Measurements from ENCODE around the gene SLC30A4.
"Not testable (repeated sequence)": the region's sequence is repeated elsewhere in the genome, so short reads cannot be mapped to it uniquely, and the experiment has no call there.

Gene SLC30A4, protein sequence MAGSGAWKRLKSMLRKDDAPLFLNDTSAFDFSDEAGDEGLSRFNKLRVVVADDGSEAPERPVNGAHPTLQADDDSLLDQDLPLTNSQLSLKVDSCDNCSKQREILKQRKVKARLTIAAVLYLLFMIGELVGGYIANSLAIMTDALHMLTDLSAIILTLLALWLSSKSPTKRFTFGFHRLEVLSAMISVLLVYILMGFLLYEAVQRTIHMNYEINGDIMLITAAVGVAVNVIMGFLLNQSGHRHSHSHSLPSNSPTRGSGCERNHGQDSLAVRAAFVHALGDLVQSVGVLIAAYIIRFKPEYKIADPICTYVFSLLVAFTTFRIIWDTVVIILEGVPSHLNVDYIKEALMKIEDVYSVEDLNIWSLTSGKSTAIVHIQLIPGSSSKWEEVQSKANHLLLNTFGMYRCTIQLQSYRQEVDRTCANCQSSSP

DNA sequence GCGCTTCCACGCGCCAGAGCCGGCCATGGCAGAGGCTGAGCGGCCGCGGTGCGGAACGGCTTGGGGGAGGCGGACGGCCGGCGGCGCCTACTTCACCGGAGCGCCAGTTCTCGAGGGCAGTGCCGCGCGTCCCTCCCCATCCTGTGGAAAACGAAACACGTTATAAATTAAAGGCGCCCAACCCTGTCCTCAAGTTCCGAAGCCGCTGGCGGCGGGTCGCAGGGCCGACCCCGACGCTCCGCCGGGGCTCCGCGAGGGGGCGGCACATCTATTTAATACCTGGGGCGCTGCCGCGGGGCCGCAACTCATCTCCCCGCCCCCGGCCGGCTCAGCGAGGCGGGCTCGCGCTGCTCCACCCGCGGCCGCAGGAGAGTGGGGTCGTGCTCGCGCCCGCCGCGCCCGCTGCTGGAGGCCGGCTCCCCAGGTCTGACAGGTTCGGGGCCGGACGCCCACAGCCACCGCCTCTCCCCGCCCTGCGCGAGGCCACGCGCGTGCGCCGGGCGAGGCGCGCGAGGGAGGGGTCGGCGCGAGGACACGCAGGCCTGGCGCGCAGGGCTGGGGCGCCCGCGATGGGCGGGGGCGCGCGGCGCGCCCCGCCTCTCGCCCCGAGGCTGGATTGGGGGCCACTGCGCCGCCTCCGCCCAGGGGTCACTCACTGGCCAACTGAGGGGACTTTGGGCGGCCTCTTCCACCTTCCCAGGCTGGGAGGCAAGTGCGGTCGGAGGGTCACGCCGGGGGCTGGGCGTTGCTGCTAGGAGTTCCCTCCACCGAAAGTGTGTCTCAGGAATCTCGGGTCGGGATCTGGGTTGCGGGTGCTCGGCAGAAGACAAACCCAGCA lies at the start of gene SLC30A4:
SLC30A4 (minus strand) TSS at position 428 of the 838 bp plus-strand sequence; CDS start at position 27, 401 bp downstream.
- DNase-seq, result peak; percentile 82

DNA sequence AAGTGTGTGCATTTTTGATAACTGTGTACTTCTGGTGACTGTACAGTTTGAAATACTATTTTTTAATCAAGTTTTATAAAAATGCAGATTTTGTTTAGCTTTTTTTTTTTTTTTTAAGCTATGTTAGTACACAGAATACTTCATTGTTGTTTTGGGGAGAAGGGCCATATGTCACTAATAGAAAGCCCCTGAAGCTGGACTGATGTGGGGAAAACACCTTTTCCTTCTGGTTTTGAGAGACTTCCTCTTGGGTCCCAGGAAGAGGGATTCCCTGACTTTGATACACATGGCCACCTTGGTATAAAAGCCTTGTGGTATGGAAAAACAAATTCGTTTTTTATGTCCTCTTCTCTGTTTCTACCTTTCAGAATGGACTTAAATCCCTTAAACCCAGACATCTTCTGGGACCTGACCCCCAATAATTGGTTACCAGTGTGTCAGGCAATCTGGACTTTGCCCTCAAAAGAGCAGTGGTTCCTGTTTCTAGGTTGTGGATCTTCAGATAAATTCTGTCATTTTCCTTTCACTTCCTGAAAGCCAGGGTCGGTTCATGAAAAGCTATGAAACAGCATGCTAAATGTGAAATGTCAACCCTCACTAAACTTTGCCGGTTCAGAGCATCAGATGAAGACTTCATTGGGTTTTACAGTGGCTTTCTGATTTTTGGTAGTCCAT lies 33.5 kb upstream of the SLC30A4 start:
- DNase-seq, result no peak

DNA sequence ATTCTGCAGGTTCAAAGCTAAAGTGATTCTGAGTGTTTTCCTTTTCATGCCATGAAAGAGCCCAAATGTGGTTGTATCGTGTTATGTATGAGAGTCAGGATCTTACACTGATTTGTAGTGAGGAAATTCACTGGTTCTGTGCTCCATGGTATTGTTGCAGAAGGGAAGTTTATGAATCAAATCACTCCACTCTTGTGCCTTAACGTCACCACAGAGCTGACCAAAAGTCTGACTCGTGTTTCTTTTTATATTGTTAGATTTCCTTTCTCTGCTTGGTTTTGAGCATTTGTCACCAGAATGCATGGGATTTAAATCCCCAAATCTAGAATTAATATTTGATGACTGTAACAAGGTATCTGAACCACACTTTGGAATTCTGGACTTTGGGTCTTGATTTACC lies 29.1 kb upstream of the SLC30A4 start:
- DNase-seq, result no peak

DNA sequence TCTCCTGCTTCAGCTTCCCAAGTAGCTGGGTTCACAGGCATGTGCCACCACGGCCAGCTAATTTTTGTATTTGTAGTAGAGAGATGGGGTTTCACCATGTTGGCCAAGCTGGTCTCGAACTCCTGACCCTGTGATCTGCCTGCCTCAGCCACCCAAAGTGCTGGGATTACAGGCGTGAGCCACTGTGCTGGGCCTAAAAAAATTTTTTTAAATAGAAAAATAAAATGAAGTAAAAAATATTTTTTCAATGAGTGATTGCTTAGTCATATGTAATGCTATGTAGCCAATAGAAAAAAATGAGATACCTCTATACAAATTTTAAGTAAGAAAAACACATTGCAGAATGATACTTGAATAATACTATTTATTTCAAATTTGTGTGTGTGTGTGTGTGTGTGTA lies 27.9 kb upstream of the SLC30A4 start:
- DNase-seq, result no peak

DNA sequence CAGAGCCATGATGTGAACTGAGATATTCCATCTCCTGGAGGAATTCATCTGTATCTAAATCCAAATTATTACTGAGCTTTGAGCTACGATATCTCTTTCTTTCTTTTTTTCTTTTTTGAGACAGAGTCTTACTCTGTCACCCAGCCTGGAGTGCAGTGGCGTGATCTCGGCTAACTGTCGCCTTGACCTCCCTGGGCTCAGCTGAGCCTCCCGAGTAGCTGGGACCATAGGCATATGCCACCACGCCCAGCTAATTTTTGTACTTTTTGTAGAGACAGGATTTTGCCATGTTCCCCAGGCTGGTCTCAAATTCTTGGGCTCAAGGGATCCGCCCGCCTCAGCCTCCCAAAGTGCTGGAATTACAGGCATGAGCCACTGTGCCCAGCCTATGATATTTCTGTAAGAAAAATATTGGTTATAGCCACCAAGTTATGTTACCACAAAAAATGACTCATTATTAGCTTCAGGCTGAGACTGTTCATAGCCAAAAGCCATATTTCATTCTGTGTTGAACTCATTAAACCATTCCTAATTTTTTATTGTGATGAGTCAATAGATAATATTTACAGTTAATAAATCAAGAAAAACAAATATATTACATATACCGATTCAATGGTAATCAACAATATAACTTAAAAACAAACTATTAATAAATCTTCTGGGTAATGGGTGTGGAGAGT lies 27.1 kb upstream of the SLC30A4 start:
- DNase-seq, result no peak

DNA sequence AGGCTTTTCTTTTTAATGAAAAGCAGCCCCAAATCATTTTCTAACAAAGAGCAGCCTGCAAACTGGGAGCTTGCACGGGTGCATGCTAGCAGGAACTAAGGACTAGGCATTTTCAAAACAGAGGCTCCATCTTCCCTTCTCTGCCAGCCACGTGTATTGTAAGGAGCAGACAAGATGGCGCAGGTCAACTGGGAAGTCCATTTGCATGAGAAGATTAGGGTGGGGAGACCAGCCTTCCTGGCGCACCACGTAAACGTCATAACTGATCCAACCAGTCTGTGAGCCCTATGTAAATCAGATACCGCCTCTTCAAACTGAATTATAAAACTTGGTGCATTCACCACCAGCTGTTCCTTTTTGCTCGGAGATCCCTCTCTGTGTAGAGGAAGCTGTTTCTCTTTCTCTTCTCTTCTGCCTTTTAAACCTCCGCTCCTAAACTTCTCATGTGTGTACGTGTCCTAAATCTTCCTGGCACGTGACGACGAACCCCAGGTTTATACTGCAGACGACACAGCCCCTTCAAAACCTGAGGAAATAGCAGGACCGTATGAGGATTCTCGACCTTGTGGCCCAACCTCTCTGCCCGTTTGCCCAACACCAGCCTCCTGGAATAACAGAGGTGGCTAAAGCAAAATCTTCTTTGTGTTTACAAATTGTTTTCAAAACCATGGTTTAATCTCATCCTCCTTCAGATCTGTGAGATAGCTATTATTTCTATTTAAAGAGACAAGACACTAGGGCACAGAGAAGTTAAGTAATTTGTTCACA lies 26.4 kb upstream of the SLC30A4 start:
- no peak for DNase-seq

DNA sequence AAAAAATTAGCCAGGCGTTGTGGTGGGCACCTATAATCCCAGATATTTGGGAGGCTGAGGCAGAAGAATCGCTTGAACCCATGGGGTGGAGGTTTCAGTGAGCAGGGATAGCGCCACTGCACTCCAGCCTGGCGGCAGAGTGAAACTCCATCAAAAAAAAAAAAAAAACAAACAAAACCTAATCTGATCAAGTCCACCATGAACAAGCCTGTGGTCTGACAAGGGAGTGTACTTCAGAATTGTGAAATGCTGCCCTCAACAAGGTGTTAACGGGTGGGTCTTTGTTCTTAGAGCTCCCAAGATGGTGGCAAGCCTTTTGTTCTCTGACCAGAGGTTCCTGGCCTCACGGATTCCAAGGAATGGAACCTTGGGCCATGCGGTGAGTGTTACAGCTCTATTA lies 24.2 kb upstream of the SLC30A4 start:
- no peak for DNase-seq

DNA sequence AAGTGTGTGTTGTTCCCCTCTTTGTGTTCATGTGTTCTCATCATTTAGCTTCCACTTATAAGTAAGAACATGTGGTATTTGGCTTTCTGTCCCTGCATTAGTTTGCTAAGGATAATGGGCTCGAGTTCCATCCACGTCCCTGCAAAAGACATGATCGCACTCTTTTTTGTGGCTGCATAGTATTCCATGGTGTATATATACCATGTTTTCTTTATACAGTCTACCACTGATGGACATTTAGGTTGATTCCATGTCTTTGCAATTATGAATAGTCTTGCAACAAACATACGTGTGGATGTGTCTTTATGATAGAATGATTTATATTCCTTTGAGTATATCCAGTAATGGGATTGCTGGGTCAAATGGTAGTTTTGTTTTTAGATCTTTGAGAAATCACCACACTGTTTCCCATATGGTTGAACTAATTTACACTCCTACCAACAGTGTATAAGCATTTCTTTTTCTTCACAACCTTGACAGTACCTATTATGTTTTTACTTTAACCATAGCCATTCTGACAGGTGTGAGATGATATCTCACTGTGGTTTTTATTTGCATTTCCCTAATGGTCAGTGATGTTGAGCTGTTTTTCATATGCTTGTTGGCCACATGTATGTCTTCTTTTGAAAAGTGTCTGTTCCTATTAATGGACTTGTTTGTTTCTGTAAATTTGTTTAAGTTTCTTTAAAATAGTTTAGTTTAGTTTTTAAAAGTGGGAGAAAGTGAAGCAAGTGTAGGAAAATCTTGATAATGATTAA lies 21.9 kb upstream of the SLC30A4 start:
- DNase-seq, result no peak

DNA sequence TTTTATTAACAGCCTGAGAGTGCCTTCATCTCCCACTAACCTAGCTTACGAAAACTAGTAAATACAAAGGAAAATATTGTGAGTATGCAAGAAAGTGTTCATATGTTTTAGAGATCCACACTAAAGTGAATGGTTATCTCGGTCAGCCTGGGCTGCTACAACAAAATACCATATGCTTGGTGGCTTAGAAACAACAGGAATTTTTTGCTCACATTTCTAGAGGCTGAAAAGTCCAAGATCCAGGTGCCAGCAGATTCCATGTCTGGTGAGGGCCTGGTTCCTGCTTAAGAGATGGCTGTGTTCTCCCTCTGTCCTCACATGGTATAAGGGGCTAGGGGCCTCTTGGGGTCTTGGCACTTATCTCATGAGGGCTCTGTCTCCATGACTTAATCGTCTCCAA lies 20.5 kb upstream of the SLC30A4 start:
- DNase-seq, result no peak

DNA sequence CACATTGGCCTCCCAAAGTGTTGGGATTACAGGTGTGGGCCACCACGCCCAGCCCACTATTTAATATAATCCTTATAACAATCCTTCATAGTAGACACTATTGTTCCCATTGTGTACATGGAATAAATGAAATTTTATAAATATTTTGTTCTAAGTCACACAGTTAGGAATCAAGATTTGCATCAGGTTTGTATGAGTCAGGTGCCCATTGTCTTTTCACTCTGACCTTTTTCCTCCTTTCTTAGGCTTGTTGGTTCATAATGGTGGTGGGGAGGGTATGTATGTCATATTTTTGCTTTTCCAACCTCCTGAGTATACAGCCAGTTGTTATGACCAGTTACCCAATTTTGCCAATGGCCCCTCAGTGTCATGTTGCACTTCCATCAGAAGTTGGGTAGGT lies 18.0 kb upstream of the SLC30A4 start:
- DNase-seq, result no peak

DNA sequence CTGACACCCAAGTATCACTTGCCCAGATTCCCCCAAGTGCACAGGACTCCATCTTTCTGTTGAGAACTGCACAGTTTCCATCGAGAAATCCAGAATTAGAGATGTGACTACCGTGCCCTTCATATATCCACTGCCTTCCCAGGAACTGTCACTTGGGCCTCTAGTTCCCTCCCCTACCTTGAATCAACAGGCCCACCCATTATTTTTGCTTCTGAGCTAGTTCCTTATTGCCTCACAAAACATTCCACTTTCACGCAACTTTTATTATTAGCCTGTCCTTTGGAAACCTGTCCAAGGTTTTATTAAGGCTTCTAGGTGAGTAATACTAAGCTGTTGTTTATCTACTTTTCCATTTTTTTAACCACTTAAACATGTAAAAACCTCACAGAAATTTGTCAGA lies 17.1 kb upstream of the SLC30A4 start:
- no peak for DNase-seq

DNA sequence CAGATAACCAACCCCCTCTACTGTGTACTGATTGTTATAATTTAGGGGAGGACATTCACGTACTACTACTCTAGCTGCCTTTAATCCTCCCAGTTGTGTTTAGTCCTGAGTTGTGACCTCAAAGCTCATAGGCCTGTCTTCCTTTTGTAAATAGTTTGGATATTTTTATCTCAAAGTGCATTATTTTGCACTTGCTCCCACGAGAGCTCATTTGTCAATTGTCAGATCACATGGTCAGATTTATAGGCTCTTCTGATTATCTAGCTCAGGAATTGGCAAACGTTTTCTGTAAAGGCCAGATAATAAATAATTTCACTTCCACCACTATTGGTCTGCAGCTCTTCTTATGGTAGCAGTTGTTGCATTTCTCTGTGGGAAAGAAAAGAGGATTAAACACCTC lies 14.4 kb upstream of the SLC30A4 start:
- DNase-seq, result no peak

DNA sequence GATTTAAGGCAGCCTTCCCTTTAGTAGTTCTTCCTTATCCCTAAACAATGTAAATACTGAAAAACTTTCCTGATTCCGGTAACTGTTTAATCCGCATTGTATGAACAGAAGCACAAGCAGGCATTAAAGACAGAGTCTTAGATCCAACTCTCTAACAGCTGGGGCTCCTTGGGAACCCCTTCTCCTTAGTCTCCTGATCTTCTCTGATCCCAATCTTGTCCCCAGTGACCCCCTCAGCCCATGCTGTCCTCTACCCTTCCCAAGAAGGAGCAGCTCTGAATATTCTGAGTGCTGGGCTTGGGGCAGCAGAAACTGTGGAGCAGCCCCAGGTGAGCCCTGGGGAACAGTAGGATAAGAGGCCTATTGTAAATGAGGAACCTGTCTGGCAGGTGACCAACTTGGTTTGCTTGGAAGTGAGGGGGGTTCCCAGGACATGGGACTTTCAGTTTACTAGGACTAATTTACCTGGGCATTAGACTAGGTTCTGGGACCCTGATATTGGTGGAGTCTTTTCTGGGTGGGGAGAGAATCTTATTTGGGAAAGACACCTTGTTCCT lies 13.0 kb upstream of the SLC30A4 start:
- no peak for DNase-seq

DNA sequence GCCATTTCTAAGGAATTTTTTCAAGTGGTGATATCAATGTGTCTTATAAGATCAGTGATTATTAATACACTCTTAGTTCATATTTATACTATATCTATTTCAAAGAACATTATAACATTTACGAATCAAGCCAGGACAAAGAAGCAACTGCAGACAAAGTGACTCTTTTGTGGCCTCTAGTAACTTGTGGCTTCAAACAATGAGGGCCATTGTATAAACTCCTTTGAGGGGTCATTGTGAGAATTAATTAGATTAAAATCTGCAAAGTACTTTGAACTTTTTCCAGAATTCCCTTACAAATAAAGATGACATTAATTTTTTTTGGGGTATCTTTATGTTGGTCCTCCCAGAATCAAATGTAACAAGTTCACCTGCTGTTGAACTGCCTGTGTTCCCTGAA lies 12.3 kb upstream of the SLC30A4 start:
- DNase-seq, result peak; percentile 60

DNA sequence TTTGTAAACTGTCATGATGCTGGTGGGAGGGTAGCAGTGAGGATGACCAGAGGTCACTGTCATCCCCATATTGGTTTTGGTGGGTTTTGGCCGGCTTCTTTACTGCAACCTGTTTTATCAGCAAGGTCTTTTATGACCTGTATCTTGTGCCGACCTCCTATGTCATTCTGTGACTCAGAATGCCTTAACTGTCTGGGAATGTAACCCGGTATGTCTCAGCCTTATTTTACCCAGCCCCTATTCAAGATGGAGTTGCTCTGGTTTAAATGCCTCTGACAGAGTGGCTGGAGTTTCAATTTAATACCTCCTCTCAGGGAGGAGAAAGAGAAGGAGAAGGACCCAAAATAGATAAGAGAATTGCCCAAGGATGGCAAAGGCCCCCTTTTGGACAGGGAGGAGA lies 10.3 kb upstream of the SLC30A4 start:
- DNase-seq, result not testable (repeated sequence)

DNA sequence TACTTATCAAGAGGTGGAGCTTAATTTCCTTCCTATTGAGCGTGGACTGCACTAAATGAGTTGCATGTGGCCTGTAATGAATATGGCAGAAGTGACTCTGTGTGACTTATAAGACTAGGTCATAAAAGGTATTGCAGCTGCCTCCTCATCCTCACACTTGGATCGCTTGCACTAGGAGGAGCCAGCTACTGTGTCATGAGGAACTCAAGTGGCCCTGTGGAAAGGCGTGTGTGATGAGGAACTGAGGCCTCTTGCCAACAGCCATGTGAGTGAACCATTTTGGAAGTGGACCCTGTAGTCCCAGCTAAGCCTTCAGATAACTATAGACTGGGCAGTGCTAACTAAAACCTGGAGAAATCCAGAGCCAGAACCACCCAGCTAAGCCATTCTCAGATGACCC lies 7.1 kb upstream of the SLC30A4 start:
- no peak for DNase-seq

DNA sequence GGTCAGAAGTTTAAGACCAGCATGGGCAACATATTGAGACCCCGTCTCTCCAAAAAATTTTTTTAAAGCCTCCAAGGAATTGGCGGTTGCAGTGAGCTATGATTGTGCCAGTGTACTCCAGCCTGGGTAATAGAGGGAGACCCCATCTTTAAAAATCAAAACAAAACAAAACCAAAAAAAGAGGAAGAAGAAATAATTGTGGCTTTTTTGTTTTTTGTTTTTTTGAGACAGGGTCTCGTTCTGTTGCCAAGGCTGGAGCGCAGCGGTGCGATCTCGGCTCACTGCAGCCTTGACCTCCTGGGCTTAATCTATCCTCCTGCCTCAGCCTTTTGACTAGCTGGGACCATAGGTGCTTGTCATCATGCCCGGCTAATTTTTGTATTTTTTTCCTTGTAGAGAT lies 4.5 kb upstream of the SLC30A4 start:
- no peak for DNase-seq

DNA sequence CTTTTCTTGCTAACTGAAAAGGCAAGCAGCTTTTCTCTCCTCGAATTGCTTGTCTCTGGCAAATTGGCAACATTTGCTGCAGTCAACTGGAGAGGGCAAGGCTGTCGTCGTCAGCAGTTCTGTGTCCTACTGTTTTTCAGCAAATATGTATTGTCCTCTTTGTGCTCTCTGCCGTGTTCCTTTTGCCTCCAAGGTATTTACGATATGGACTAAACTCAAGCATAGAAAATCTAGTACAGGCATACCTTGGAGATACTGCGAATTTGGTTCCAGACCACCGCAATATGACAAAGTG lies 558 bp upstream of the SLC30A4 start:
- no peak for DNase-seq

DNA sequence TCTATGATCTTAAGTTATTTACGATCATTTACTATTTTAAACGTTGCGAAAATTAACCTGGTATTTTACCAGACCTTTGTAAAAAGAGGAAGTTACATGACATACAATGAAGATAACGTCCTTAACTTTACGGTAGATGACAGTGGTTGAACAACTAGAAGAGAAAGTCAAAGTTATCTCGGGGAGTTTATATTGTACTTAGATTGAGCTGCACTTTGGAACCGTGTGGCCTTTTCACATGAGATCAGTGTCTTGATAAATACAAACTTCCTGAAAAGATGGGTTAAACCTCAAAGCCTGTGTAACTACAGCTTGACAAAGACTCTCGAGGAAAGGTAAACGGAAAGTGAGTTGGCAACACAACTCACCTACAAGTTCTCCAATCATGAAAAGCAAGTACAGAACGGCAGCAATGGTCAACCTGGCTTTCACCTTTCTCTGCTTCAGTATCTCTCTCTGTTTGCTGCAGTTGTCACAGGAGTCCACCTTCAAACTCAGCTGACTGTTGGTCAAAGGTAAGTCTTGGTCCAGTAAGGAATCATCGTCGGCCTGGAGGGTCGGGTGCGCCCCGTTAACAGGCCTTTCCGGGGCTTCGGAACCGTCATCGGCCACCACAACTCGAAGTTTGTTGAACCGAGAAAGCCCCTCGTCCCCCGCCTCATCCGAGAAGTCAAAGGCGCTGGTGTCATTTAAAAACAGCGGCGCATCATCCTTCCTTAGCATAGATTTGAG lies 793 bp downstream of the SLC30A4 start:
- peak; percentile 12 for DNase-seq

DNA sequence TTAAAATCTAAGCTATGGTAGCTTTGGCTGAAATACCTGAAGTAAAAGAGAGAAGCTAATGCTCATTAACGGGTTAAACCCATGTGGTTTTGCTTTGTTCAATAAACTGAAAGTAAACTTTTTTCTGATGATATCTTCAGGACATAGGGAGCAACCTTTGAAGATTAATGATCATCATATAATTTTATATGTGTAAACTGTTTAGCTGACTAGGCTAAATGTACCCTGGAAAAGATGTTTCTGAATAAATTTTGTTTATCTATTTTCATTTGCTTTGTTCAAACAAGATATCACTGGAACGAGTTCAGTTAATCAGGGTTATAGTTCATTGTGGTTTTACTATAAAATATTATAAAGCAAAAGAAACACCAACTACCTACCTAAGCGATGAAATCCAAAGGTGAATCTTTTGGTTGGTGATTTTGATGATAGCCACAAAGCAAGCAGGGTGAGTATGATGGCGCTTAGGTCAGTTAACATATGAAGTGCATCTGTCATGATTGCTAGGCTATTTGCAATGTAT lies 11.7 kb downstream of the SLC30A4 start:
- no peak for DNase-seq

All from midbrain (tissue), 1 donor.